GM21447 (cell line): ENCODE measurements around the gene GRAMD4.

Experiments used
- ATAC-seq: cut with Tn5 transposase; IDR thresholded peaks from one replicate; pipeline ENCODE4 v1.9.1; 2021; ENCODE audit not compliant: unreplicated experiment

GRAMD4 gene

GRCh38 chr22:46666577-46667244 is 46.5 kb downstream of the GRAMD4 start:
- no peak for ATAC-seq

- ATAC-seq: no peak
Observed at GRCh38 chr22:46667245-46667623, 47.0 kb downstream of the GRAMD4 start.

GRCh38 chr22:46668116-46668515 is 47.9 kb downstream of the GRAMD4 start:
- ATAC-seq: no peak

GRCh38 chr22:46669201-46669600 is 49.0 kb downstream of the GRAMD4 start:
- no peak for ATAC-seq

- ATAC-seq: no peak
Observed at GRCh38 chr22:46671824-46672432, 51.7 kb downstream of the GRAMD4 start.

- ATAC-seq: no peak
Observed at GRCh38 chr22:46672731-46673130, 52.5 kb downstream of the GRAMD4 start.

DNA sequence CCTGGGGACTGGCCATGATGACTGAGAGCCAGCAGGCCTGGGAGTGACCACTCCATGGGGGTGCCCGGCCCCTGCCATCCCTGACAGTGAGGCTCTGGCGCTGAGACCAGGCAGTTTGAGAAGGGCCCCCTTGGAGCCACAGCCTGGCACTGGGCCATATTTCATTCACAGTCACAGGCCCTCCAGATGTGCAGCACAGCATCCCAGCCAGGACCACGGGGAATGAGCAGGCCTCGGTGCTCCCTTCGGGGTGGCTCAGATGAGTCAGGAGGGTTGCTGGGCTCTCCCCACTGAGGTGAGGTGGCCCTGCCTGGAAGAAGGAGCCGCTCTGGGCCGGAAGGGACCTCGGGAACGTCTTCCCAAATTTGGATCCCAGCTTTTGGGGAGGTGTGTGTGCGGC is 53.0 kb downstream of the GRAMD4 start:
- no peak for ATAC-seq

DNA sequence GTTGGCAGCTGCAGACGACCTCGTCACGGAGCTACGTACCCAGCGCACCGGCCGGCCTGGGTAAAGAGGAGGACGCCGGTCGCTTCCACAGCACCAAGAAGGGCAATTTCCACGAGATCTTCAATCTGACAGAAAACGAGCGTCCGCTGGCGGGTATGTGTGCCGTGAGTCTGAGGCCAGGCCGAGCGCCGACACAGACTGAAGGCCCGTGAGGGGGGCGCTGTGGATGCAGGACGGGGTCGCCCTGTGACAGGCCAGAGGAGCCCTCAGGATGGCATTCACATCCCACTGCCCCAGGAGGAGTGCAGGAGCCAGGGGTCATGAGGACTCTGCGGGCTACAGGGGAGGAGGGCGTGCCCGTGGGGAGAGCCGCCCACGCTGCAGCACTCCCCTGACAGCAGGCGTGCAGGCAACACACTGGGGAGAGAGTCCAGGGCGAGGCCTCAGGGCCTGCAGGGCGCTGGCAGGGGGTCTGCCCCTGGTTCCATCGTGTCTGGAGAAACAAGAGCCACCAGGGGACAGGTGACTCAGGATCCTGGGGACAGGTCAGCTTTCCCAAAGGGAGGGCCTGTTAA is 53.6 kb downstream of the GRAMD4 start:
- ATAC-seq: no peak

DNA sequence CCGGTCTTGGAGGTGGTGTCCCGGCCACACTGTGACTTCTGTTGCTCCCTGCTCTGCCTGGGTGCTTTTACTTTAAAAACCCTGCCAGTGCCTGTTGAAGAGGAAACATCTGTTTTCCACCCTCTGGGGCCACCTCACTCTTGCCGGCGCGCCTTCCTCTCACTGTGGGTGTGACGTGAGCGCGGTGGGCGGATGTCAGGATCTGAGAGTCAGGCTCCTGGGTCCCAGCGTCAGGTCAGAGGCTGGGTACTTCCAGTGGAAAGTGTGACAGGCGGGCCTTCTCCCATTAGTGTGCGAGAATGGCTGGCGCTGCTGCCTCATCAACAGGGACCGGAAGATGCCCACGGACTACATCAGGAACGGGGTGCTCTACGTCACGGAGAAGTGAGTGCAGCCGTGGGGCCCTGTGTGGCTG is 54.2 kb downstream of the GRAMD4 start:
- no peak for ATAC-seq

DNA sequence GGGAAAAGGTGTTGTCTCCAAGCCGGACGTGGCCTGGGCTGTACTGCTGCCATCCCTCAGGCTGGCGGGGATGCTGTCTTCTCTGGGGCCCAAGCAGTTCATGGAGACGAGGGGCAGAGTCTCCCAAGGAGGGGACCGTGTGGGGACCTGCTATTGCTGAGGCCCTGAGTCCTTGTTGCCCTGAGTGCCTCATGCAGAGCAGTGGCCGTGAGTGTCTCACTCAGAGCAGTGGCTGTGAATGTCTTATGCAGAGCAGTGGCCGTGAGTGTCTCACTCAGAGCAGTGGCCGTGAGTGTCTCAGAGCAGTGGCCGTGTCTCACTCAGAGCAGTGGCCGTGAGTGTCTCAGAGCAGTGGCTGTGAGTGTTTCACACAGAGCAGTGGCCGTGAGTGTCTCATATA is 54.7 kb downstream of the GRAMD4 start:
- no peak for ATAC-seq

DNA sequence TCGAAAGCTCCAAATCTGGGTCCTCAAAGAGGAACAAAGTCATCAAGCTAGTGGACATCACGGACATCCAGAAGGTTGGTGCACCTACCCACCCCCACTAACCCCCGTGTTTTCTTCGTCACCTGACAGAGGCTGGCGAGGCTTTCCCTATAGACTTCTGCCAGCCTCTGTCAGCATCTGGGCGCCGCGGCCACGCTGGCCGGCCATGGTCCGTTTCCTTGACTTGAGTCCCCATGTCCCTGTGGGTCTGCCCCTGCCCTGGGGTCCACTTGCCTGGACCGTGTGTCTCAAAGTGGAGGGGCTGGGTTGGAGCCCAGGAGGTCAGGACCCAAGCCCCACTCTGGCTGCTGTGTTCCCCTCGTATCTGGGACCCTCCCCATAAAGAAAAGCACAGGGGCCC is 55.3 kb downstream of the GRAMD4 start:
- no peak for ATAC-seq

- no peak for ATAC-seq
Observed at GRCh38 chr22:46675938-46676337, 55.8 kb downstream of the GRAMD4 start.

- ATAC-seq: no peak
Observed at GRCh38 chr22:46676479-46676878, 56.3 kb downstream of the GRAMD4 start.

DNA sequence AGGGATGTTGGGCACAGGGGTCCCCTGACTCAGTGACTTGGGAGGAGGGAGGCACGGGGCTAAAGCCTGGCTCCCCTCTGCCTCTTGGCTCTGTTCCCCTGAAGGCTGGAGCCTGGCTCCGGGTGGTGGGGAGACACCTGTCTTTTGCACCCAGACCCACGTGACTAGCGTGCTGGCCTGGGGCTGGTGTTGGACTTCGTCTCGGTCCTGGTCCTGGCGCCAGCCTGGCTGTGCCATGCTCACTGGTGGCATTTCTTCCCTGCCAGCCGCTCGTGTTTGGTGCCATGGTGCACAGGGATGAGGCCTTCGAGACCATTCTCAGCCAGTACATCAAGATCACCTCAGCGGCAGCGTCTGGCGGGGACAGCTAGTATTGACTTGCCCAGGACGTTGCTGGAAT is 56.7 kb downstream of the GRAMD4 start:
- ATAC-seq: no peak

DNA sequence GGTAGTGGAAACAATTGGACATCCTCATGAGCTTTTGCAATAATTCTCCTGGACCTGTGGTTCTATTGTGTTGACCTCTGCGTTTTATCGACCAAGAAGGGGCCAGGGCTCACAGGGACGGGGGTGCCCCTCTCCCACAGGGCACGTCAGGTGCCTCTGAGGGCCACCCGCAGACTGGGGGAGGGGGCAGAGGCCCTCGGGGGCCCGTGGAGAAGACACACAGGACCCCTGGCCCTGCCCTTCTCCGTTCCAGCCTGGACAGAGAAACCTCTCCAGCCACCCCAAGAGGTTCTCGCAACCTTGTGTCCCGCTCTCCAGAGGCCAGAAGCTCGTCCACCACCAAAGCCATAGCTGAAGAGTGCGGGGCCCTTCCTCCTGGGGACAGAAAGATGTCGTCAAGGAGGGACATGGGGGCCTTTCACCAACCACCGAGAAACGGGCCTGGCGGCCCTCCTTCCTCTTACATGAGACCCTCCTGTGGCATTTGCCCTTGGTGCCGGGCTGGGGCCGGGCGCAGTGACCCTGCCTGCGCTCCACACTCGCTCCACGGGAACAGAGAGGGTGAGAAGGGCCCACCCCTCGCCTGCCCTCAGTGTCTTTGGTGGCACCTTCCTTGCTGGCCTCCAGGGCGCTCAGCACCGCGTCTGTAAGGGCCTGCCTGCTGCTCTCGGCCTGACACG is 57.3 kb downstream of the GRAMD4 start:
- no peak for ATAC-seq

DNA sequence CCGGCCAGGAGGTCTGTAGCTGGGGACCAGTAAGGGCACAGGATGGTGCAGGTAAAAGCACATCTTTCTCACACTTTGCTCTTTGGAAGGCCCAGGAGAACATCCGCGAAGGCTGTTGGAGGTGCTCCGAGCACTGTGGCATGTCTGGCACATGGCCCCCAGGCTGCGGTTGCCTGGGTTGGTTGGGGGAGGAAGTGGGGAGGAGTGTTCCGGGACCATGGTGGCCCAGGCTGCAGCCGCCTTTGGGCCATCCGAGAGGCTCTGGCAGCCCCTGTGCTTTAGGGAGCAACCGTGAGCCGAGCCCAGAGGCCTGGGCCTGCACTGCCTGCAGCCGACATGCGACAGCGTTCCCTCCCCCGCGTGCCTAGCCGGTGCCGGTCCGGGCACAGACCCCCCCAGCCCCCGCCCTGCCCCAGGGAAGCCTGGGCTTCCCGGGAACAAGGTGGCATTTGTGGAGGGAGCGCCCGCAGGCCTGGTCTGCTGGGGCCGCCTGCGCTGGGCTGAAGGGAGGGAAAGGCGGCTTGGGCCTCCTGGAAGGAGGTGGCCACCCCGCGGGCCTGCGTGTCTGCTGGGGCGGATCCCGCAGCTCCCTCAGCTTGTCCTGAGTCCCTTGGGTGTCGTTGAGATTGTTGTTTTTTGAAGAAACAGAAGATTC is 57.9 kb downstream of the GRAMD4 start:
- ATAC-seq: no peak

DNA sequence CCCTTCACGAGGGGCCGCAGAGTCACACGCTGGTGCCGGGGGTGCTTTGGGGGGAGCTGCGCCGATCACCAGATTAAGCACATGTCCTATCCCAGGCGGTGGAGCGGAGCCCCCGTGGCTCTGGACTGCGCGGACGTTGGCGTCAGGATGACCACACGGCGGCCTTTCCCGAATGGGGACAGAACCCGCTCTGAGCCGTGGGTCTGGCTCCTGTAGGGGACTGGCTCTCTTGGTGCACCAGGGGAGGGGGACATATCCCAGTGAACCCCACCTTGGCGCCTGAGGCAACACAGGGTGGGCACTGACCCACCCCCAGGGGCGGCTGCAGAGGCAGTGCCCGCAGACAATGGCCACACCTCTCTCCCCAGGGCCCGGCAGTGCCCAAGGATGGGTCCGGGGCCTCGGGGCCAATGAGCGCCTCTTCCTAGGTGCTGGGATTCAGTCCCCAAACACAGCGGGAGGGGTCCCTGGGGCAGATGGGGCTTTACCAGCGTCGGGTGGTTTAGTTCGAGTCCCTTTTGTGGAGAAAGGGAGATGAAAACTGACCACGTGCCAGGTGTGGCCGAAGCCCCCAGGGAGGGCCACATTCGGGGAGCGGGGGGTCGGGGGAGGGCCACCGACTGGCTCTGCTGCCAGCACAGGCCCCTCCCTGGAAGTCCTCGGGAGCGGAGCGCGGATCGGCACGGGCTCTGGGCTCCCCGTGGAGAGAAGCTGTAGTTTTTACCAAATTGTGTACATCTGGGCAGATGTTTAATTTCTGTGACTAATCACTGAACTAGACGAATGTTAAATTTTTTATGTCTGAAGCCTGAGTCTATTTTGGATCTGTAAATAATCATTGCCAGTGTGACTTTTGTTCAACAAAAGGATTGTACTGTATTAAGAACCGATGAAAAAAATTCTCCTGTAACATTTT is 58.9 kb downstream of the GRAMD4 start:
- no peak for ATAC-seq

DNA sequence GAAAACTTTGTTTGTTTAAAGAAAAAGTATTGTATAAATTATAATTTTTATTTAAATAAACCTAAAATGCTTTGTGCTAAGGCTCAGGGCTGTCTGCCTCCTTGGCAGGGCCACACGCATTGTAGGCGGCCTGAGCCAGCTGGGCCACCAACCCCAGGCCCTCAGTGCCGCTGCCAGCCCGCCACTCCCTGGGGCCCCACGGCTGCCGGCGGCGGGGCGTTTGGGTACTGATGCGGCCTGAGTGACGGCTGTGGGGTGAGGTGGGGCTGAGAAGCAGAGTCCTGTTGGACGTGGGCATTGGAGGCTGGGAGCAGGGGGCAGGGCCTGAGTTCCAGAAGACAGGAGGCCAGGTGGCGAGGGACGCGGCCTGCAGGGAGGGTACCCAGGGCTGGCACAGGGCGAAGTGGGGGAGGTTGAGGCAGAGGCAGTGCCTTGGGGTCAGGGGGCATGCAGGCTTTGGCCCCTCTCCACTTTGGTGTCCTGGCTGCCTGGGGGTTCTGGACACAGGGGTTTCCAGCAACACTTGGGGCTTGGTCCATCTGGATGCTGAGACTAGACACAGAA is 59.6 kb downstream of the GRAMD4 start:
- ATAC-seq: no peak

DNA sequence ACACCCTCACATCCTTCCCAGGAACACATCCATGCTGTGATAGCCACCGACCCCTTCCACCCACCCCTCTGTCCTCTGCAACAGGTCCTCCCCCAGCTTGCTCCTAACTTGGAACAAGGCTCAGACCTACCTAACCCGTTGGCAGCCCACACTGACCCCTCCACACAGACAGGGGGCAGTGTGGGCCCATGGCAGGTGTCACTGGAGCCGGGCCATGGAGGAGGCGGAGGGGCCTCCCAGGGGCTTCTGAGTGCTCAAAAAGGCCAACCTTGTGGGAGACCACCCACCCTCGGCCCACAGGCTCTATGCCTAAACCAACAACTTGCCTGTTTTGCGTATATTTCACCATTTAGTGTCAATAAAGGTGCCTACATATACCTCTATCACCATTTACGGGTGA is 60.8 kb downstream of the GRAMD4 start:
- ATAC-seq: no peak

DNA sequence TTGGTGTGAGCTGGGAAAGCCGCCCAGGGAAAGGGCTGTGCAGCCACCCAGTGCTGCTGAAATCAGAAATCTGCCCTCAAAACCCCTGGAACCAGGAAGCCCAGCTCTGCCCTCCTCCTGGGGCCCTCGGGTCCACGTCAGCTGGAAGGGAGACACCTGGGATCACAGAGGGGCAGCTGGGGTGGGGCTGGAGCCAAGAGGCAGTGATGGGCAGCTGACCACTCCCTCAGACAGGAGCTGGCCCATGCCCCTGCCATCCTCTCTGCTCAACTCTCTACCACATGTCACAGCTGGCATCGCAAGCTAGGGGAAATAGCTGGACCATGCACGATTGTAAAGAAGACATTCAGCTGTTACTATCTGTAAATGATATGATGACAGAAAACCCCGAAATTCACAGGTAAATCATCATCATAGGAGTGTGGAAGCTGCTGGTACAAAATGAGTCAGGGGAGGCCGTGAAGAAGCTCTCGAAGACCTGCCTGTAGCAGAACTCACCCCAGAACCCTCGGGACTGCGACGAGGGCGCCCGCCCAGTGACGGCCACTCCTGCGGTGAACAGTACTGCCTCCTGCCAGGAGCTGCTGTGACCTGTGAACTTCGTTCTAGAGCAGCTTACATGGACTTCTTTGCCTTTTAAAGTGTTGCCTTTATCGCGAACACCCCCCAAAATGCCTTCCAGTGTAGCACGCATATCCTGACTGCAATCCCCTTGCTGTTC is 62.0 kb downstream of the GRAMD4 start:
- ATAC-seq: no peak
